GM12873 (cell line): ENCODE measurements around the gene UBTD2.
A peak's percentile ranks its signal among the peaks of the same experiment; 100 is the strongest.

Source experiments
- TF ChIP-seq, protein P1 (sequence below): IDR thresholded peaks from 2 replicates; pipeline ENCODE4 v1.5.1; 2012; ENCODE audit warnings: low read depth, mild to moderate bottlenecking, moderate library complexity, low read length, control low read depth; ENCODE audit not compliant: insufficient read depth; ENCODE audit errors: missing control alignments

Gene UBTD2, protein sequence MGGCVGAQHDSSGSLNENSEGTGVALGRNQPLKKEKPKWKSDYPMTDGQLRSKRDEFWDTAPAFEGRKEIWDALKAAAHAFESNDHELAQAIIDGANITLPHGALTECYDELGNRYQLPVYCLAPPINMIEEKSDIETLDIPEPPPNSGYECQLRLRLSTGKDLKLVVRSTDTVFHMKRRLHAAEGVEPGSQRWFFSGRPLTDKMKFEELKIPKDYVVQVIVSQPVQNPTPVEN

DNA sequence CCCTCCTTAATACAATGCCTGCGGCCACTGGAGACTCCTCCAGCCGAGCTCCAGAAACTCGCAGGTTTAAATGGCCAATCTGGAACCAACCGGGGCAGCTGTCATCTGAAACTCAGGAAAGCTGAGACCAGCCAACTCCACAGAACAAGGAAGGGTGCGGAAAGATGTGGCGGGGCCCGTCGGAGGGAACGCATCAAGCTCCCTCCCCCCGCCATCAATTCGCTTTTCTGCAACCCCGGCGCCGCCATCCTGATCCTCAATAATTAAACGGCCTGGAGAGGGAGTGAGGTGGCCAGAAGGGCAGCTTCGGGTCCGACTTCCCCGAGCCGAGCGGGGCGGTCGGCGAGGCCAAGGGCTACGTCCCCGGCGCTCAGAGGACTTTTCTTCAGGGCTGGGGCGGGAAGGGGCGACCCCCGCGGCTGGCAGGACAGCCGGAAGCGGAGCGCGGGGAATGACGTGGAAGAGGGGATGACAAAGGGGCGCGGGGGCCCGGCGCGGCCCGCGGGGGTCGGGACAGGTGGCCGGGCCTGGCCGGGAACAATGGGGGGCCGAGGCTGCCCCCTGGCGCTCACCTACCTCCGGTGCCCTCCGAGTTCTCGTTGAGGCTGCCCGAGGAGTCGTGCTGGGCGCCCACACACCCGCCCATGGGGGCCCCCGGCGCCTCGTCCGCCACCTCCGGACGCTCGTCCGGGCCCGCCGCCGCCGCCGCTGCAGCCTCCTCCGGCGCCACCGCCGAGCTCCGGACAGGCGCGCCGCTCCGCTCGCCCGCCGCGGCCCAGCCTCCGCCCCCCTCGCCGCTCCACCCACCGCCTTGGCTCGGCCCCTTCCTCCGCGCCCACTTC, at the start of gene UBTD2:
TSS of gene UBTD2 (minus strand) at position 745 of the 842 bp plus-strand sequence. CDS start at position 646, 99 bp downstream.
- TF ChIP-seq, protein P1, sequence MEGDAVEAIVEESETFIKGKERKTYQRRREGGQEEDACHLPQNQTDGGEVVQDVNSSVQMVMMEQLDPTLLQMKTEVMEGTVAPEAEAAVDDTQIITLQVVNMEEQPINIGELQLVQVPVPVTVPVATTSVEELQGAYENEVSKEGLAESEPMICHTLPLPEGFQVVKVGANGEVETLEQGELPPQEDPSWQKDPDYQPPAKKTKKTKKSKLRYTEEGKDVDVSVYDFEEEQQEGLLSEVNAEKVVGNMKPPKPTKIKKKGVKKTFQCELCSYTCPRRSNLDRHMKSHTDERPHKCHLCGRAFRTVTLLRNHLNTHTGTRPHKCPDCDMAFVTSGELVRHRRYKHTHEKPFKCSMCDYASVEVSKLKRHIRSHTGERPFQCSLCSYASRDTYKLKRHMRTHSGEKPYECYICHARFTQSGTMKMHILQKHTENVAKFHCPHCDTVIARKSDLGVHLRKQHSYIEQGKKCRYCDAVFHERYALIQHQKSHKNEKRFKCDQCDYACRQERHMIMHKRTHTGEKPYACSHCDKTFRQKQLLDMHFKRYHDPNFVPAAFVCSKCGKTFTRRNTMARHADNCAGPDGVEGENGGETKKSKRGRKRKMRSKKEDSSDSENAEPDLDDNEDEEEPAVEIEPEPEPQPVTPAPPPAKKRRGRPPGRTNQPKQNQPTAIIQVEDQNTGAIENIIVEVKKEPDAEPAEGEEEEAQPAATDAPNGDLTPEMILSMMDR = peak; percentile 66

DNA sequence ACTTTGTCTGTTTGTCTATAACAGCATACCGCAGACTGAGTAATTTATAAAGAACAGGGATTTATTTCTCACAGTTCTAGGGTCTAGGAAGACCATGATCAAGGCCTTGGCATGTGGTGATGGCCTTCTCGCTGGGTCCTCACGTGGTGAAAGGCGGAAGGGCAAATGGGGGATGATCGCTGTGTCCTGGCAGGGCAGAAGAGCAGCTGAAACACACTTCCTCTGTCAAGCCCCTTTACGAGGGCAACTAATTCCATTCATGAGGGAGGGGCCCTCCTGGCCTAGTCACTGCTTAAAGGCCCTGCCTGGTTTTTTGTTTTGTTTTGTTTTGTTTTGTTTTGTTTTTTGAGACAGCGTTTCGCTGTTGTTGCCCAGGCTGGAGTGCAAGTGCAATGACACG, 41.9 kb upstream of the UBTD2 start:
- TF ChIP-seq, protein P1 = no peak

DNA sequence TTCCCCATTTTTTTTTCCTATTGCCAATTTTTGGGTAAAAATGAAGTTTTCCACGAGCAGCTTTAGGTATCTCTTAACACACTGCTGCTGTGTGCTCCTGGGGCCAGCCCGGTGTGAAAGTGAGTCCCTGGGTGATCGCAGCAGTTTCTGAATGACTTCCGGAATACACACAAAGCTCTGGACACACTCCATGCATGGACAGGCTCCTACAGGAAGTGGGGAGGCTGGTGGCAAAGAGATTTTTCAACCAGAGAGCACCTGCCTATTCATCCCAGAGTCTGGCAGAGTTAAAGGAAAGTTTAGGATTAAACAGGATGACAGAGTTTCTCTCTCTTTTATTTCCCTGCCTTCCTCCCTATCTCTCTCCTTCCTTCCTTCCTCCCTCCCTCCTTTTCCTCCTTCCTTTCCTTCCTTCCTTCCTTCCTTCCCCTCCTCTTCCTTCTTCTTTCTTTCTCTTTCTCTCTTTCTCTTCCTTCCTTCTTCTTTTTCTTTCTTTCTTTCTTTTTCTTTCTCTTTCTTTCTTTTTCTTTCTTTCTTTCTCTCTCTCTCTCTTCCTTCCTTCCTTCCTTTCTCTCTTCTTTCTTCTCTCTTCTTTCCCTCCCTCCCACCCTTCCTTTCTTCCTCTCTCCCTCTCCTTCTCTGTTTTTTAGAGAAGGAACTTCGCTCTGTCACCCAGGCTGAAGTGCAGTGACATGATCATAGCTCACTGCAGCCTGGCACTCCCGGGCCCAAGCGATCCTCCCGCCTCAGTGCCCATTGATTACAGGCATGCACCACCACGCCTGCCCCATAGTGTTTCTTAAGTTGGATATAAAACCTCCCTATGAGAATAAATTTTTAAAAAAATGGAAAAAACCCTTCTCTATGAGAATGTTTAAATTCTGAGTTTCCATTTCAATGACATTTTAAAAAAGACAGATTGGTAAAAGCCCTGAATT, 38.7 kb upstream of the UBTD2 start:
- TF ChIP-seq, protein P1 = no peak

DNA sequence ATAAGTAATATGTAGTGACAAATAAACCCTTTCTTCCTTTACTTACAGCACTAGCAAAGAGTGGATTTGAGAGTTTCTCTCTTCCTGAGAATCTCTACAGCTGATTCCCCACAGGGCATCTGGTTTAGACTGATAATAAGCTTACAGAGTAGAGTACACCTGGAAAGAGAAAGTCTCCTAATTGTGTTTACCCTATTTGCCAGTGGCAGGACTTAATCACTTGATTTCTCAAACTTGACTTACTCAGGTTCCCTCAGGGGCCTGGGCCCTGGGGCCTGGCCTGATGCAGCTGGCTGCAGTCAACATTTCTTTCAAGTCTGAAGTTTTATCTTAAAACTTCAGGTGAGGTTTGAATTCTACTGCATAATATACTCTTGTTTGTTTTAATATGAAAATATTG, 38.0 kb upstream of the UBTD2 start:
- TF ChIP-seq, protein P1 = no peak

DNA sequence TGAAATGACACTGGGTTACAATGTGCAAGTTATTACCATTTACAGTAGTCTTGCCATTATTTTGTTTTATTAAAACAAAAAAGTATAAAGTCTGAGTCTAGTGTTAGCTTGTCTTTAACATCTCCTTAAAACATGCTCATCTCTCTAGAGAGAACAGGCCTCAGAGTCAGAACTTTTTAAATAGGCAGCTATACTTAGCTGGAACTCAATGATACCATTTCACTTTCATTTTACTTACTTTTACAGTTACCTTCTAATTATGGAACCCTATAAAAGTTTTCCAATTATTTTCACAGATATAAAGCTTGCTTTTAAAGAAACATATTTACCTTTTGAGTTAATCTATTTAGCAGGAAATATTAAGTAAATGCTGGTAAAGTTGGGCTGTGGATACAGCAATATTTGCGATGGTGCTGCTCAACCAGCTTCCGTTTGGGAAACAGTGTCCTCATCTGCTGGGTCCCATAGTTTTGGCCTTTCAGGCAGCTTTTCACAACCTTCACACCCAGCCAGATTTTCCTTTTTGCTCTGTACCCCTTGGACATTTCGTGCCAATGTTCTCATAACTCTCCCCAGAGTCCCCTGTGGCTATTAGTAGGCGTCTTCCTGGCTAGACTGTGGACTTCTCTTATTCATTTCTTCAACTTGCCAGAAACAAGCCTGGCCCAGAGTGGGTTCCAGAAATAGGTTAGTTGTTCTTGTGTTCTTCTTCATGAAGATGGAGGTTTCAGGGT, 36.3 kb upstream of the UBTD2 start:
- TF ChIP-seq, protein P1 = no peak

DNA sequence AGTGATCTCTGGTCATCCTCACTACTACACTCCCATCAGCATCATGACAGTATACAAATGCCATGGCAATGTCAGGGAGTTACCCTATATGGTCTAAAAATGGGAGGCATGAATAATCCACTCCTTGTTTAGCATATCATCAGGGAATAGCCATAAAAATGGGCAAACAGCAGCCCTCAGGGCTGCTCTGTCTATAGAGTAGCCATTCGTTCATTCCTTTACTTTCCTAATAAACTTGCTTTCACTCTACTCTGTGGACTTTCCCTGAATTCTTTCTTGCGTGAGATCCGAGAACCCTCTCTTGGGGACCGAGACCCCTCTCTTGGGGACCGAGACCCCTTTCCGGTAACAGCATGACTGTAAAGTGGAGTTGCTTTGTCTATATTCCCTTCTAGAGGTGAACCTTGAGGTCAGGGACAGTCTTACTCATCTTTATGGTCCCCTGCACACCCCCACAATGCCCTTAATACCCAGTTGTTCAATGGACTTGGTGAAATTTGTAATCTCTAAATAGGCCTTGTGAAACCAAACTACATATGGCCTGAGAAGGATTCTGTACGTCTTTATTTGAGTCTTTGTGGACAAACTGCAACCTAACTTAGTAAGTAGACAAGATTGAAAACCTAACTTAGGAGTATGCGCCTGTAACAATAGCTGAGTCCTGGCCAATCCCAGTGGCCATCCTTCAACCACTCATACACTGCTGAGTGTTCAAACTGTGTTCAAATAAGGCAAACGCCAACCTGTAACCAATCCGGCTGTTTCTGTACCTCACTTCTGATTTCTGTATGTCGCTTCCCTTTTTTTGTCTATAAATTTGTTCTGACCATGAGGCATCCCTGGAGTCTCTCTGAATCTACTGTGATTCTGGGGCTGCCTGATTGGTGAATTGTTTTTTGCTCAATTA, 32.3 kb upstream of the UBTD2 start:
- TF ChIP-seq, protein P1 = no peak
